Choroid plexus epithelial cell (primary cell): ENCODE results near the gene MPI.

ENCODE experiments used
- DNase-seq: peaks from one replicate; pipeline ENCODE4 v3.0.0-alpha.2; 2010; ENCODE audit warnings: low read depth
- H3K4me3 ChIP-seq: 2 replicates; pipeline ENCODE4 v1.5.1; 2011; ENCODE audit warnings: low read depth, mild to moderate bottlenecking, control low read depth, low read length, moderate library complexity
- TF ChIP-seq, protein P1 (sequence below): conservative IDR thresholded peaks from 2 replicates; pipeline ENCODE4 v1.5.1; 2011; ENCODE audit warnings: low read depth, mild to moderate bottlenecking, control low read depth, inconsistent platforms, low read length, moderate library complexity

The MPI gene

DNA sequence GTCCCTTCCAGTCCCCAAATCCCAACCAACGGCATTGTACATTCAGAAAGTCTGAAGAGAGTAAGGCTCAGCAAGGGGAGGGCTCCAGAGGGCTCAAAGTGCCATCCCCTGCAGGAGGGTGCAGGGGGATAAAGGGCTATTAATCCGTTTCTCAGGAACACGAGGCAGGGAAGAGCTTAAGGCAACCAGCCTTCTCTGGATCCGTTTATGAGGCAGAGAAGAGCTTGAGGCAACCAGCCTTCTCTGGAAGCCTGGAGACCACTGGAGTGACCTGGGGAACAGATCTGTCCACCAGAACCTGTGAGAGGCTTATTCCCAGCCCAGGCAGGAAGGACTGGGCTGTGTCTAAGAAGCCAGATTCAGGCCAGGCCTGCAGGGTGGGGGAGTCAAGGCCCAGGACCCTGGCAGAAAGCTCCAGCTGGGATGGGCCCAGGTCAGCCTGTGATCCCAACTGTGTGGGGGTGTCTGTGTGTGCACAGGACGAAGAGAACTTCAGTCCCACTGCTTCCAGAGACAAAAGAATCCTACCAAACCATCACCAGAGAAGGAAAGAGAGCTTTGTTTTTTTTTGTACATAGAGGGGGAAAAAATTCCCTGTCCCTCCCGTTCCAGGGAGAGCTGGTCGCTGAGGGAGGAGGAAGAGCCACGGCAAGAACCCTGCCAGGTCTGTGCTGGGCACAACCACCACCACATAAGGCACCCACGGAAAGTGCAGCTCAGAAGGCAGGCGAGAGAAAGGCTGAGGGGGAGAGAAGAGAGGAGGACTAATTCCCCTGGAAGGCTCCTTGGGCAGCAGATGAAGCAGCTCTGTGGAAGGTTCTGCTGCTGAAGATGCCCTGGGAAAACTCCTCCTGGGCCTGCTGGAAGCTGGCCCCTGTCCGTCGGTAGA is 45.3 kb upstream of the MPI start:
- no peak overlapping the region for H3K4me3 ChIP-seq
- DNase-seq, result no peak
- TF ChIP-seq, protein P1, sequence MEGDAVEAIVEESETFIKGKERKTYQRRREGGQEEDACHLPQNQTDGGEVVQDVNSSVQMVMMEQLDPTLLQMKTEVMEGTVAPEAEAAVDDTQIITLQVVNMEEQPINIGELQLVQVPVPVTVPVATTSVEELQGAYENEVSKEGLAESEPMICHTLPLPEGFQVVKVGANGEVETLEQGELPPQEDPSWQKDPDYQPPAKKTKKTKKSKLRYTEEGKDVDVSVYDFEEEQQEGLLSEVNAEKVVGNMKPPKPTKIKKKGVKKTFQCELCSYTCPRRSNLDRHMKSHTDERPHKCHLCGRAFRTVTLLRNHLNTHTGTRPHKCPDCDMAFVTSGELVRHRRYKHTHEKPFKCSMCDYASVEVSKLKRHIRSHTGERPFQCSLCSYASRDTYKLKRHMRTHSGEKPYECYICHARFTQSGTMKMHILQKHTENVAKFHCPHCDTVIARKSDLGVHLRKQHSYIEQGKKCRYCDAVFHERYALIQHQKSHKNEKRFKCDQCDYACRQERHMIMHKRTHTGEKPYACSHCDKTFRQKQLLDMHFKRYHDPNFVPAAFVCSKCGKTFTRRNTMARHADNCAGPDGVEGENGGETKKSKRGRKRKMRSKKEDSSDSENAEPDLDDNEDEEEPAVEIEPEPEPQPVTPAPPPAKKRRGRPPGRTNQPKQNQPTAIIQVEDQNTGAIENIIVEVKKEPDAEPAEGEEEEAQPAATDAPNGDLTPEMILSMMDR, result no peak

DNA sequence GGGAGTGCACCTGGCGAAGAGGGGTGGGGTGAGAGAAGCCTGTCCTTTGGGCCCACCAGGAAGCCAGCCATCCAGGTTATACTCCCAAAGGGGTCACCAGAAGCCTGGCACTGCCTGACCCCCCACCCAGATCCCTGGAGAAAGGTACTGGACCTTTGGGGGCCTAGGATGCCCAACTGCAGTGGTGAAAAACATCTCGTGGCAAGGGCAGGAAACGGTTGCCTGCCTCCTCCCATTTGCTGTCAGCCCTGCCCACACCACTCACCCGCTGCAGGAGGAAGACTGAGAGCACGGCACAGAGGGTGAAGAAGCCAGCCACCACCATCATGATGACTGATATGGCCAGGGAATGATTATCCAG is 44.7 kb upstream of the MPI start:
- no peak for DNase-seq
- TF ChIP-seq, protein P1, result no peak
- no peak overlapping the region for H3K4me3 ChIP-seq

DNA sequence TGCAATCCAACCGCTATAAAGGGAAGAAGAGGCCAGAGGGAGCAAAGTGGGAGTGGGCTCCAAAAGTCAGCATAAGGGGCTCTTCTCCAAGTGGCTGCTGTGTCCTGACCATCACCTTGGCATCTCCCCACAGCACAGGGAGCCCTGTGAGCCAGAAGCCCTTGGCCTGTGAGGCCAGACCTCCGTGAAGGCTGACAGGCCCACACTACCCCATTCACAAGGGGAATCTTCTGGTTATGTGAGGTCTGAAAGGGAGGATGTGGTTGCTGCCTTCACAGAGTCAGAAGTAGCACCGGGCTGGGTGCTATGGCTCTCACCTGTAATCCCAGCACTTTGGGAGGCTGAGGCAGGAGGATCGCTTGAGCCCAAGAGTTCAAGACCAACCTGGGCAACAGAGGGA is 44.3 kb upstream of the MPI start:
- no peak for DNase-seq
- TF ChIP-seq, protein P1, result no peak
- H3K4me3 ChIP-seq, result no peak overlapping the region

DNA sequence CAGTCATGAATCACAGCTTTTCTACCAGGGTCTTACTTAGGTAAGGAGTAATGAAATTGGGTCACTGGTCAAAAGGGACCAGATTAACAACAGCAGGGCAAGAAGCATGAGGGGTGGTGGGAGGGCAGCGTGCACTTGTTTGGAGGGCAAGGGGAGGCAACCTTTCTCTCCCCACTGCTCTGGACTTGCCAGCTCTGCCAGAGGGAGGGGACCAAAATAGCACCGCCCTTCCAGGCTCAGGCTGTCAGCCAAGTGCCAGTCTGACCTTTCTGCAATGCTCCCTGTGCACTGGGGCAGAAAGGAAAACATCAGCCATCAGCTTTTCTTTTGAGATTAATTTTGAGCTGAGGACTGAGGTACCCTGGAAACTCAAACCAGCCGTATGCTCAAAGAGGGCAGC is 42.4 kb upstream of the MPI start:
- TF ChIP-seq, protein P1, result no peak
- H3K4me3 ChIP-seq, result no peak overlapping the region
- no peak for DNase-seq

DNA sequence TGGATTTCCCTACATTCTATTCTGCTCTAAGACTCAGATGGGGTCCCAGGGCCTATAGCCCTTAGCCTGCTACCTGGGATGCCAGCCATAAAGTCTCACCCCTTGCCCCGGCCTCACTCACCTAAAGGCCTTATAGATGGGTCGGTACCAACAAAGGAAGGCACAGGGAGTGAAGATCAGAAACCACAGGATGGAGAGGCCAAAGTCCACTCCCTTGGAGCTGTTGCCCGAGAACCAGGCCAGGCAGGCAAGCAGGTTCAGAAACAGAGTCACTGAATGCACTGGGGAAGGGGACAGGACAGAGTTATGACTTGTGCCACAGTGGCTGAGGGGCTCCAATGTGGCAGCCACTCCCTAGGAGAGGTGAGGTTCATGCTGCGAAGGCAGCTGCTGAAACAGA is 39.4 kb upstream of the MPI start:
- no peak for DNase-seq
- TF ChIP-seq, protein P1, result no peak
- no peak overlapping the region for H3K4me3 ChIP-seq

DNA sequence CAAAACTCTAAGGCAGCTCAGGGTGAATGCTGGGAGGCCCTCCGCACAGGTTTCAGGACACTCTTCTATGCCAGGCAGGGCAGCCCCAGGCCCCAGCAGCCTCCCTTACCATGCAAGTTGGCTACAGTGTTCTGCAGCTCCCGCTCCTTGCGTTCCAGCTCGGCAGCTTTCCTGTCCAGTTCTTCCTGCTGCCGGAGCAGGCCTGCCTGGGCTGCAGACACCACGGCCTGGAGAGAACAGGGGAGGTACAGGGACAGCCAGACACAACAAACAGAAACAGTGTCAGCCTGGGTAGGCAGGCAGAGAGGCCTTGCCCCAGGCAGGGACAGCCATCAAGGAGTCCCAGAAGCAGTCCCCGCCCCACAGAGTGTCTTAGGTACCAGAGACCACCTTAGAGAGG is 37.9 kb upstream of the MPI start:
- H3K4me3 ChIP-seq, result no peak overlapping the region
- no peak for DNase-seq
- TF ChIP-seq, protein P1, result no peak

DNA sequence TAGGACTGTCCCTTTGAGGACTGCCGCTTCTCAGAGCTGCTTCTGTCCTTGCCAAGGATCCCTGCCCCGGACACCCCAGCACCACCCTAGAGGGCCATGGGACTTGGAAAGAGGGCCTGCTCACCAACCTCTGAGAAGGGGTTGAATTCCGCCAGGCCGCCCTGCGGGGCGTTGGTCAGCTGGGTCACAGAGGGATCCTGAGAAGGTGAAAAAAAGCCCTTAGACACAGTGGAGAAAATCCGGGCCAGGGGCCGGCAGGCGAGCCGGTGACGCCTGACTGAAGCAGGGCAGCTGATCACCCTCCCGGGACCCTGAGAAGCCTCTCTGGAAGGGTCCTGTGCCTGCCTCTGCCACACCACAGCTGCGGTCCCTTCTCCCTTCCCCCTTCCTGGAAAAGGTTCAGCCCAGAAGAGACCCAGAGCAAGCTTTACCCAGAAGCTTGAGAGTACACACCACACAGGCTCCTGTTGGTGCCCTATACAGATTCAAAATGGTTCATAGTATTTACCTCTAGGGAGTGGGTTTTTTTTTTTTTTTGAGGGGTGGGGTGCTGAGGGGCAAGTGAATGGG is 35.3 kb upstream of the MPI start:
- no peak overlapping the region for H3K4me3 ChIP-seq
- TF ChIP-seq, protein P1, result no peak
- no peak for DNase-seq
